22Rv1 (cell line): ENCODE measurements around the gene TMPRSS11D.

ENCODE experiments used
- H3K27ac ChIP-seq: fragments of 450-650 bp; 2 replicates; pipeline ENCODE4 v1.5.1; 2017
- ZFX ChIP-seq: fragments of 450-650 bp; IDR thresholded peaks from 2 replicates; pipeline ENCODE4 v1.6.1; 2017; ENCODE audit warnings: antibody characterized with exemption, borderline replicate concordance
- TF ChIP-seq, protein P1 (sequence below): fragments of 450-650 bp; IDR thresholded peaks from 2 replicates; pipeline ENCODE4 v1.5.1; 2017; ENCODE audit warnings: mild to moderate bottlenecking

The TMPRSS11D gene

DNA sequence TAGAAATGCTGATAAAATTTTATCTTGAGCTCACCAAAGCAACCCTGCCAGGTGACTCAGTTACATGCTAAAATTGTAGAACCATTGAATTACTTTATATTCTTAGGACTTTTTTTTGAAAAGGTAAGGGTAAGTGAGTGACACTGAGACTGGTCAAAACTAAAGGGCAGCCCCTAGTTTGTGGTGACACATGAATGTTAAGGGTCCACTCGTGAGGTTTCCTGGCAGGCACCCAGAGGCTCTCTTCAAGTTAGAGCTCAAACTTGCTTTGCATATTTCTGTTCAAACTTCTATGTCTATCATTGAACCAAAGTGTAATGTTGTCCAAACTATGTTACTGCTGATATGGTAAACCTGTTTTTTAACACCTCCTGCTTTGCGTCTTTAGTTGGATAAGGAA lies 30.5 kb downstream of the TMPRSS11D start:
- TF ChIP-seq ZFX, result no peak
- TF ChIP-seq, protein P1, sequence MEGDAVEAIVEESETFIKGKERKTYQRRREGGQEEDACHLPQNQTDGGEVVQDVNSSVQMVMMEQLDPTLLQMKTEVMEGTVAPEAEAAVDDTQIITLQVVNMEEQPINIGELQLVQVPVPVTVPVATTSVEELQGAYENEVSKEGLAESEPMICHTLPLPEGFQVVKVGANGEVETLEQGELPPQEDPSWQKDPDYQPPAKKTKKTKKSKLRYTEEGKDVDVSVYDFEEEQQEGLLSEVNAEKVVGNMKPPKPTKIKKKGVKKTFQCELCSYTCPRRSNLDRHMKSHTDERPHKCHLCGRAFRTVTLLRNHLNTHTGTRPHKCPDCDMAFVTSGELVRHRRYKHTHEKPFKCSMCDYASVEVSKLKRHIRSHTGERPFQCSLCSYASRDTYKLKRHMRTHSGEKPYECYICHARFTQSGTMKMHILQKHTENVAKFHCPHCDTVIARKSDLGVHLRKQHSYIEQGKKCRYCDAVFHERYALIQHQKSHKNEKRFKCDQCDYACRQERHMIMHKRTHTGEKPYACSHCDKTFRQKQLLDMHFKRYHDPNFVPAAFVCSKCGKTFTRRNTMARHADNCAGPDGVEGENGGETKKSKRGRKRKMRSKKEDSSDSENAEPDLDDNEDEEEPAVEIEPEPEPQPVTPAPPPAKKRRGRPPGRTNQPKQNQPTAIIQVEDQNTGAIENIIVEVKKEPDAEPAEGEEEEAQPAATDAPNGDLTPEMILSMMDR, result no peak
- no peak overlapping the region for H3K27ac ChIP-seq

GRCh38 chr4:67820903-67821302 lies 62.9 kb downstream of the TMPRSS11D start:
- H3K27ac ChIP-seq, result no peak overlapping the region
- no peak for TF ChIP-seq ZFX
- TF ChIP-seq, protein P1, result no peak

DNA sequence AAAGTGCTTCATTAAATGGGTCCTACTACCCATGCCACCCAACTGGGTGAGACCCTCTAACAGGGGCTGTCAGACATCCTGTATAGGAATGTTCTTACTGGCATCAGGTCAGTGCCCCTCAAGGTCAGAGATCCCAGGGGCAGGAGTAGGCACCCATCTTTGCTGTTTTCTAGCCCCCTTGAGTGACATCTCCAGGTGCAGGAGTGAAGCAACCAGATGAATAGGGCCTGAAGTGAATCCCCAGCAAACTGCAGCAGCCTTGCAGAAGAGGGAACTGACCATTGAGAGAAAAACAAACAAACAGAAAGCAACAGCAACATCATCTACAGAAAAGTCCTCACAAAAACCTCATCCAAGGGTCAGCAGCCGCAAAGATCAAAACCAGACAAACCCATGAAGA lies 73.8 kb downstream of the TMPRSS11D start:
- TF ChIP-seq ZFX, result no peak
- TF ChIP-seq, protein P1, result no peak
- no peak overlapping the region for H3K27ac ChIP-seq

GRCh38 chr4:67809502-67809901 lies 74.3 kb downstream of the TMPRSS11D start:
- no peak overlapping the region for H3K27ac ChIP-seq
- TF ChIP-seq, protein P1, result no peak
- TF ChIP-seq ZFX, result no peak

- TF ChIP-seq, protein P1, result no peak
- no peak for TF ChIP-seq ZFX
- H3K27ac ChIP-seq, result no peak overlapping the region
Measured at GRCh38 chr4:67796810-67797209, 87.0 kb downstream of the TMPRSS11D start.

GRCh38 chr4:67790721-67791120 lies 93.1 kb downstream of the TMPRSS11D start:
- H3K27ac ChIP-seq, result no peak overlapping the region
- TF ChIP-seq, protein P1, result no peak
- no peak for TF ChIP-seq ZFX

DNA sequence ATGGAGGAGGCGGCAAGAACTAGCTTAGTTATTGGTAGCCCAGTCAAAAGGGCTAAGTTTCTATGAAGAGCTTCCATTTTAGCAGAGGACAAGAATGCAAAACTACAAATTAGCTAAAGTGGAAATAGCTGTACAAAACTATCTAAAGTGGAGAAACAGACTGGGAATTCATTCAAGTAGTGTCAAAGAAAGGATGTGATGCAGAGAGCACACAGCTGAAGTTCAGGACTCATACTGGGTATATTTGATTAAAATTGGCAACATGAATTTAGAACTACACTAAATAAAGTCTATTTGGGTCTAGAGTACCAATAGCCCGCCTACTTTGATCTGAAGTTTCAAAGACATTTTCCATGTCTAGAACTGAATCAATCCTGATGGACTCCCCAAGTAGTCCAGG lies 96.5 kb downstream of the TMPRSS11D start:
- TF ChIP-seq, protein P1, result no peak

More for the DNA sequence above, 96.5 kb downstream of the TMPRSS11D start:
- no peak overlapping the region for H3K27ac ChIP-seq
